Chondrocyte (in vitro differentiated cells): ENCODE measurements around the gene SPTBN2. TPM values are rescaled to one million over a fixed set of nuclear protein-coding genes. Genes with fewer than 3 reads are reported as not detected.

ENCODE experiments used
- DNase-seq: peaks from one replicate; pipeline ENCODE4 v3.0.0; 2021; ENCODE audit warnings: mixed read lengths, low spot score
- H3K27ac Mint-ChIP-seq: one replicate; pipeline ENCODE4 v1.8.0; 2021; ENCODE audit warnings: mild to moderate bottlenecking, moderate library complexity, mixed read lengths; ENCODE audit not compliant: unreplicated experiment
- H3K27me3 Mint-ChIP-seq: 2 replicates; pipeline ENCODE4 v1.8.0; 2021; ENCODE audit warnings: low read depth, mixed read lengths
- H3K36me3 Mint-ChIP-seq: 2 replicates; pipeline ENCODE4 v1.8.0; 2021; ENCODE audit warnings: low read depth, mixed read lengths
- H3K4me1 Mint-ChIP-seq: 2 replicates; pipeline ENCODE4 v1.8.0; 2021; ENCODE audit warnings: low read depth, mild to moderate bottlenecking, mixed read lengths
- H3K4me3 Mint-ChIP-seq: one replicate; pipeline ENCODE4 v1.8.0; 2021; ENCODE audit warnings: mild to moderate bottlenecking, moderate library complexity, mixed read lengths; ENCODE audit not compliant: unreplicated experiment
- H3K9me3 Mint-ChIP-seq: 2 replicates; pipeline ENCODE4 v1.8.0; 2021; ENCODE audit warnings: low read depth, mixed read lengths
- CTCF ChIP-seq: fragments of 200-600 bp; sonication (generic); IDR thresholded peaks from 2 replicates; pipeline ENCODE4 v1.5.0; 2021; ENCODE audit warnings: antibody characterized with exemption, mild to moderate bottlenecking, moderate library complexity
- total RNA-seq: library from RNA; stranded (reverse); gene quantifications from 3 replicates; pipeline ENCODE4 v1.2.1, GENCODE V29; 2021

Gene SPTBN2
- total RNA-seq, 1 donor from 2014 or later: 15.7 TPM

GRCh38 chr11:66719111-66719872 lies 9.7 kb downstream of the SPTBN2 start:
- Mint-ChIP-seq H3K4me1 (peaks cover 10% of the 10 kb centered on the region), H3K27me3 (no peaks in the 10 kb centered on the region), H3K36me3 (peaks cover 5% of the 10 kb centered on the region), H3K27ac (no peak overlapping the region), H3K9me3 (no peaks in the 10 kb centered on the region), H3K4me3 (no peak overlapping the region)
- TF ChIP-seq CTCF: no peak
- no peak for DNase-seq

- peaks cover 10% of the 10 kb centered on the region for H3K4me1 Mint-ChIP-seq
- no peak for TF ChIP-seq CTCF
- H3K36me3 Mint-ChIP-seq: peaks cover 11% of the 10 kb centered on the region
- DNase-seq: no peak
- H3K27ac Mint-ChIP-seq: no peak overlapping the region
- no peaks in the 10 kb centered on the region for H3K9me3 Mint-ChIP-seq
- H3K4me3 Mint-ChIP-seq: no peak overlapping the region
- no peaks in the 10 kb centered on the region for H3K27me3 Mint-ChIP-seq
Measured at GRCh38 chr11:66718320-66718971, 10.6 kb downstream of the SPTBN2 start.

GRCh38 chr11:66717925-66718319 lies 11.1 kb downstream of the SPTBN2 start:
- Mint-ChIP-seq H3K27me3 (no peaks in the 10 kb centered on the region), H3K4me3 (no peak overlapping the region)

GRCh38 chr11:66716996-66717395 lies 12.0 kb downstream of the SPTBN2 start:
- Mint-ChIP-seq H3K27me3 (no peaks in the 10 kb centered on the region), H3K27ac (no peak overlapping the region), H3K4me1 (peaks cover 10% of the 10 kb centered on the region), H3K36me3 (peaks cover 12% of the 10 kb centered on the region), H3K4me3 (no peak overlapping the region), H3K9me3 (no peaks in the 10 kb centered on the region)
- TF ChIP-seq CTCF: no peak
- DNase-seq: no peak

More at GRCh38 chr11:66717925-66718319, 11.1 kb downstream of the SPTBN2 start:
- no peak for TF ChIP-seq CTCF
- no peak for DNase-seq
- H3K9me3 Mint-ChIP-seq: no peaks in the 10 kb centered on the region
- H3K36me3 Mint-ChIP-seq: peaks cover 12% of the 10 kb centered on the region
- peaks cover 10% of the 10 kb centered on the region for H3K4me1 Mint-ChIP-seq
- H3K27ac Mint-ChIP-seq: no peak overlapping the region

- no peak for DNase-seq
- Mint-ChIP-seq H3K9me3 (no peaks in the 10 kb centered on the region), H3K27me3 (no peaks in the 10 kb centered on the region), H3K4me1 (peaks cover 8% of the 10 kb centered on the region), H3K27ac (no peak overlapping the region), H3K4me3 (no peak overlapping the region), H3K36me3 (peaks cover 12% of the 10 kb centered on the region)
- TF ChIP-seq CTCF: no peak
Measured at GRCh38 chr11:66715346-66716085, 13.5 kb downstream of the SPTBN2 start.
